SK-N-MC (cell line): Measurements from ENCODE around the gene PDZD2.
"Not testable (repeated sequence)": the region's sequence is repeated elsewhere in the genome, so short reads cannot be mapped to it uniquely, and the experiment has no call there.

Source experiments
- EZH2 ChIP-seq: fragments of 200-600 bp; sonication (generic); IDR thresholded peaks from one replicate; pipeline ENCODE4 v1.6.1; 2017; ENCODE audit warnings: antibody characterized with exemption
- POLR2AphosphoS5 ChIP-seq: IDR thresholded peaks from 2 replicates; pipeline ENCODE4 v1.6.1; 2012; ENCODE audit warnings: mild to moderate bottlenecking, low read depth, low read length, borderline replicate concordance

DNA sequence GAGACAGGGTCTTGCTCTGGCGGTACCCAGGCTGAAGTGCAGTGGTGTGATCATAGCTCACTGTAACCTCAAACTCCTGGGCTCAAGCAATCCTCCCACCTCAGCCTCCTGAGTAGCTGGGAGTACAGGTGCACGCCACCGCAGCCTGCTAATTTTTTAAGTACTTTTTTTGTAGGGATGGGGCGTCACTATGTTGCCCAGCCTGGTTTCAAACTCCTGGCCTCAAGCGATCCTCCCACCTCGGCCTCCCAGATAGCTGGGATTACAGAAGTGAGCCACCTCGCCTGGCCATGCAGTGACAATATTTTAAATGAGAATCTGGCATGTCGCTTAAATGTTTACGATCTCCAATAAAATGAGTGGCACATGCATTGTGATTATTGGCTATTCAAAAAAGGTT, 376.3 kb downstream of the PDZD2 start:
- TF ChIP-seq EZH2, POLR2AphosphoS5: not testable (repeated sequence)
